Liver (tissue), 9 donors: ENCODE data around the gene MYBPC3. TPM values are rescaled to one million over a fixed set of nuclear protein-coding genes. Genes with fewer than 3 reads are reported as not detected.

Experiments
- DNase-seq: peaks from one replicate; pipeline ENCODE4 v3.0.0-alpha.2; 2017; ENCODE audit warnings: low spot score
- H3K27ac ChIP-seq, 2 donors: one replicate each; pipeline ENCODE4 v1.7.0; 2013; ENCODE audit warnings: inconsistent platforms in 2 of 2, low read length in 2 of 2, control low read depth in 1 of 2, low read depth in 1 of 2, mild to moderate bottlenecking in 1 of 2
- H3K27me3 ChIP-seq, 4 donors: one replicate each; pipeline versions ENCODE4 v1.6.1 to v1.7.0; 2013; ENCODE audit warnings: low read length in 3 of 4, inconsistent platforms in 1 of 4, mild to moderate bottlenecking in 1 of 4, moderate library complexity in 1 of 4; ENCODE audit not compliant: control insufficient read depth in 4 of 4, insufficient read depth in 4 of 4
- H3K36me3 ChIP-seq, 4 donors: one replicate each; pipeline versions ENCODE4 v1.6.1 to v1.7.0; 2013; ENCODE audit warnings: low read length in 3 of 4, mild to moderate bottlenecking in 3 of 4, low read depth in 1 of 4, moderate library complexity in 1 of 4; ENCODE audit not compliant: control insufficient read depth in 4 of 4, insufficient read depth in 3 of 4
- H3K4me1 ChIP-seq, 4 donors: one replicate each; pipeline versions ENCODE4 v1.6.1 to v1.7.0; 2013; ENCODE audit warnings: low read length in 3 of 4, mild to moderate bottlenecking in 3 of 4, moderate library complexity in 1 of 4; ENCODE audit not compliant: control insufficient read depth in 4 of 4, insufficient read depth in 4 of 4
- H3K4me3 ChIP-seq, 3 donors: one replicate each; pipeline versions ENCODE4 v1.6.1 to v1.7.0; 2013; ENCODE audit warnings: low read length in 3 of 3, control low read depth in 1 of 3, low read depth in 1 of 3, mild to moderate bottlenecking in 1 of 3
- H3K9ac ChIP-seq, 2 donors: one replicate each; pipeline ENCODE4 v1.7.0; 2013; ENCODE audit warnings: low read length in 2 of 2, mild to moderate bottlenecking in 2 of 2, moderate library complexity in 2 of 2, control low read depth in 1 of 2, low read depth in 1 of 2
- H3K9me3 ChIP-seq, 4 donors: one replicate each; pipeline versions ENCODE4 v1.6.1 to v1.7.0; 2013; ENCODE audit warnings: low read length in 3 of 4; ENCODE audit not compliant: control insufficient read depth in 4 of 4
- ATF3 ChIP-seq: IDR thresholded peaks from 2 replicates; pipeline ENCODE4 v1.6.1; 2016; ENCODE audit warnings: antibody characterized with exemption
- CTCF ChIP-seq: fragments of 150-350 bp; IDR thresholded peaks from 2 replicates; pipeline ENCODE4 v1.5.1; 2017; ENCODE audit warnings: improper control_type of control experiment, low read depth, low read length; ENCODE audit not compliant: missing input control
- EGR1 ChIP-seq, 2 donors: IDR thresholded peaks; 2 replicates each; pipeline ENCODE4 v1.6.1; 2016 to 2018; ENCODE audit warnings: antibody characterized with exemption in 2 of 2, low read depth in 2 of 2
- FOXA1 ChIP-seq: IDR thresholded peaks from 2 replicates; pipeline ENCODE4 v1.6.1; 2016; ENCODE audit warnings: antibody characterized with exemption
- FOXA2 ChIP-seq: IDR thresholded peaks from 2 replicates; pipeline ENCODE4 v1.6.1; 2016; ENCODE audit warnings: antibody characterized with exemption
- GABPA ChIP-seq, 2 donors: IDR thresholded peaks in 1 of 2; conservative IDR thresholded peaks in 1 of 2; 2 replicates each; pipeline ENCODE4 v1.6.1; 2016; ENCODE audit warnings: antibody characterized with exemption in 2 of 2, mild to moderate bottlenecking in 1 of 2, moderate library complexity in 1 of 2
- HNF4A ChIP-seq, 2 donors: conservative IDR thresholded peaks; 2 replicates each; pipeline ENCODE4 v1.6.1; 2016; ENCODE audit warnings: antibody characterized with exemption in 2 of 2, mild to moderate bottlenecking in 2 of 2
- HNF4G ChIP-seq: IDR thresholded peaks from 2 replicates; pipeline ENCODE4 v1.6.1; 2016; ENCODE audit warnings: antibody characterized with exemption
- JUND ChIP-seq, 2 donors: IDR thresholded peaks; 2 replicates each; pipeline ENCODE4 v1.6.1; 2016; ENCODE audit warnings: antibody characterized with exemption in 2 of 2
- MAX ChIP-seq: IDR thresholded peaks from 2 replicates; pipeline ENCODE4 v1.6.1; 2016; ENCODE audit warnings: antibody characterized with exemption
- NR2F2 ChIP-seq: IDR thresholded peaks from 2 replicates; pipeline ENCODE4 v1.6.1; 2016; ENCODE audit warnings: antibody characterized with exemption
- RAD21 ChIP-seq, 2 donors: IDR thresholded peaks; 2 replicates each; pipeline ENCODE4 v1.6.1; 2016; ENCODE audit warnings: antibody characterized with exemption in 2 of 2, mild to moderate bottlenecking in 2 of 2
- REST ChIP-seq: IDR thresholded peaks from 2 replicates; pipeline ENCODE4 v1.6.1; 2016; ENCODE audit warnings: antibody characterized with exemption, mild to moderate bottlenecking
- RXRA ChIP-seq, 2 donors: IDR thresholded peaks; 2 replicates each; pipeline ENCODE4 v1.6.1; 2017 to 2018; ENCODE audit warnings: antibody characterized with exemption in 2 of 2, mild to moderate bottlenecking in 1 of 2
- SP1 ChIP-seq: IDR thresholded peaks from 2 replicates; pipeline ENCODE4 v1.6.1; 2018; ENCODE audit warnings: antibody characterized with exemption, mild to moderate bottlenecking
- TAF1 ChIP-seq: conservative IDR thresholded peaks from 2 replicates; pipeline ENCODE4 v1.6.1; 2016; ENCODE audit warnings: antibody characterized with exemption, mild to moderate bottlenecking
- YY1 ChIP-seq: IDR thresholded peaks from 2 replicates; pipeline ENCODE4 v1.6.1; 2016; ENCODE audit warnings: antibody characterized with exemption, mild to moderate bottlenecking
- ZBTB33 ChIP-seq: IDR thresholded peaks from 2 replicates; pipeline ENCODE4 v1.6.1; 2016; ENCODE audit warnings: antibody characterized with exemption
- WGBS: extraction: QIAGEN DNeasy Blood & Tissue Kit; methylation state at CpG from one replicate; pipeline ENCODE4 v1.1.7; 2013; 5-methylcytosine and 5-hydroxymethylcytosine counted together
- polyA plus RNA-seq, 2 donors: library from polyadenylated mRNA; stranded (reverse) in 1 of 2; unstranded in 1 of 2; fragments of 200-250 nt in 1 of 2; fragments of >200 nt in 1 of 2; fragmentation: Nextera tagmentation in 1 of 2; extraction: Ambion mirVana in 1 of 2; gene quantifications; one replicate each; pipeline versions ENCODE4 v1.2.1 to v1.2.3, GENCODE V29; 2013 to 2015
- total RNA-seq, 2 donors: library from RNA; depleted of rRNA; stranded (reverse); fragments of >200 nt; gene quantifications; one replicate each; pipeline ENCODE4 v1.2.3, GENCODE V29; 2014
- donor health status: healthy.
- donor health status: healthy.
- donor health status: healthy.
- donor health status: healthy.
- donor health status: healthy.

Gene MYBPC3
- total and polyA plus RNA-seq, 4 donors = 0.01 to 0.25 TPM; not detected in 2

- no peaks in the 10 kb centered on the region for H3K9me3 ChIP-seq
- H3K9ac ChIP-seq = no peak overlapping the region
- H3K4me1 ChIP-seq = peaks cover 0 to 3% (median 2%) of the 10 kb centered on the region in 4 donors
- no peaks in the 10 kb centered on the region for H3K27me3 ChIP-seq
- DNase-seq = no peak
- H3K4me3 ChIP-seq = no peak overlapping the region
- 89% methylated on average over 2 of the region's 2 CpGs for WGBS
- H3K36me3 ChIP-seq = no peaks in the 10 kb centered on the region
- H3K27ac ChIP-seq = no peak overlapping the region
- no peak for TF ChIP-seq JUND (IDR thresholded peaks at IDR 0.05)
- no peak for TF ChIP-seq YY1
Observed at GRCh38 chr11:47379317-47379716, 26.8 kb upstream of the MYBPC3 start.

GRCh38 chr11:47378836-47379170 is 26.3 kb upstream of the MYBPC3 start:
- peaks cover 0 to 3% (median 2%) of the 10 kb centered on the region in 4 donors for H3K4me1 ChIP-seq
- no peaks in the 10 kb centered on the region for H3K36me3 ChIP-seq
- no peak for TF ChIP-seq TAF1
- TF ChIP-seq HNF4A (conservative IDR thresholded peaks at IDR 0.05) = no peak
- no peak for TF ChIP-seq RXRA (IDR thresholded peaks at IDR 0.05)
- TF ChIP-seq EGR1 (IDR thresholded peaks at IDR 0.05; ENCODE audit: low read depth in 2 of 2) = no peak
- TF ChIP-seq ATF3 = no peak
- TF ChIP-seq HNF4G = no peak
- DNase-seq = no peak
- H3K27me3 ChIP-seq = no peaks in the 10 kb centered on the region
- no peak overlapping the region for H3K4me3 ChIP-seq
- H3K9ac ChIP-seq = no peak overlapping the region
- no peaks in the 10 kb centered on the region for H3K9me3 ChIP-seq
- peak overlapping the region; percentile 14 to 72 for H3K27ac ChIP-seq

GRCh38 chr11:47378010-47378835 is 25.7 kb upstream of the MYBPC3 start, which contains the start of gene SPI1:
TSS of gene SPI1 (minus strand) at chr11:47378547. CDS start at chr11:47378353, 194 bp downstream.
- H3K4me1 ChIP-seq = peaks cover 0 to 3% (median 2%) of the 10 kb centered on the region in 4 donors

More at GRCh38 chr11:47378010-47378835, 25.7 kb upstream of the MYBPC3 start, which contains the start of gene SPI1:
- no peak for DNase-seq
- 73% methylated on average over 31 of the region's 31 CpGs for WGBS
- Histone ChIP-seq H3K27me3 (no peaks in the 10 kb centered on the region), H3K27ac (peak within 1 kb of the TSS; percentile 72 to 75), H3K9ac (peak within 1 kb of the TSS in 1 of 2 donors; percentile 58), H3K4me3 (peak within 1 kb of the TSS; percentile 25 to 39 (median 32)), H3K36me3 (no peaks in the 10 kb centered on the region), H3K9me3 (no peaks in the 10 kb centered on the region)
- TF ChIP-seq SP1 (no peak), CTCF (no peak), ZBTB33 (no peak), GABPA (IDR thresholded peaks at IDR 0.05 in 1 of 2, conservative IDR thresholded peaks at IDR 0.05 in 1 of 2) (no peak), ATF3 (no peak), FOXA2 (no peak), REST (no peak), RXRA (IDR thresholded peaks at IDR 0.05) (no peak), NR2F2 (no peak), YY1 (no peak), JUND (IDR thresholded peaks at IDR 0.05) (no peak), HNF4G (no peak), TAF1 (no peak), EGR1 (IDR thresholded peaks at IDR 0.05; ENCODE audit: low read depth in 2 of 2) (no peak), HNF4A (conservative IDR thresholded peaks at IDR 0.05) (no peak), MAX (no peak), FOXA1 (no peak), RAD21 (IDR thresholded peaks at IDR 0.05) (no peak)
